ENCODE data around the gene ASTN1.

The ASTN1 gene

DNA sequence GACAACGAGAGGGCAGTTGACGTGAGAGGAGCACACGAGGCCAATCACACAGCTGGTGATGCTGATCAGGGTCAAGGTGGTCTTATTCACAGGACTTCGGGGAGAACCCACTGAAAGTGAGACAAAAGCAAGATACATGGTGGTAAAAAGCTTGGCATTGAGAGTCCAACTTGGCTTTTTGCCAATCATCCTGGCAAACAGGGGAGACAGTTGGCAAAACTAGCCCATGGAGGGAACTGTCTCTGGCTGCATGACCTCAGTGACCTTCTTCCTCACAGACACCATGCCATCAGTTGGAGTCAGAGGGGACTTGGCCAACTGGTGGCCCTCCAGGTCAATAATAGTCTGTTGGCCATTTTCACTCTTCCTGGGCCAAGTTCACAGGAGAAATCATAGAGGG, 139.9 kb downstream of the ASTN1 start:
- no peak for FAIRE-seq

GRCh38 chr1:177023726-177024125, 140.8 kb downstream of the ASTN1 start:
- FAIRE-seq = no peak

DNA sequence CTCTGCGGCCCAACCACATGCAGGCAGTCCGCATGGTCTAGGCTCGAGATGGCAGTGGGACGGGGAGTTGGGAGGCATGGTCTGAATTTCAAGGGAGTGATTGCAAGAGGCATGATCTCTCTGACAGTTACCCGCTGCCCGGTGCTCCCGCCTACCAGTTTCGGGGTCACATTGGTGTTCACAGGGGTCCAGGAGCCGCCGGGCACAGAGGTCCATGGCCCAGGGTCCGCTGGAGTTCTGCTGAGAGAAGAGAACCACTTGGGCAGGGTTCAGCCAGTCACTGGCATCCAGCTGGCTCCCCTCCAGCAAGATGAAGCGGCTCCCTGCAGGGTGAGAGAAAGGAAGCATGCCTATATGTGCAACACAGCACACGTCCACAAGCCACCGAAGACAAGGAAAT, 141.3 kb downstream of the ASTN1 start:
- no peak for FAIRE-seq

DNA sequence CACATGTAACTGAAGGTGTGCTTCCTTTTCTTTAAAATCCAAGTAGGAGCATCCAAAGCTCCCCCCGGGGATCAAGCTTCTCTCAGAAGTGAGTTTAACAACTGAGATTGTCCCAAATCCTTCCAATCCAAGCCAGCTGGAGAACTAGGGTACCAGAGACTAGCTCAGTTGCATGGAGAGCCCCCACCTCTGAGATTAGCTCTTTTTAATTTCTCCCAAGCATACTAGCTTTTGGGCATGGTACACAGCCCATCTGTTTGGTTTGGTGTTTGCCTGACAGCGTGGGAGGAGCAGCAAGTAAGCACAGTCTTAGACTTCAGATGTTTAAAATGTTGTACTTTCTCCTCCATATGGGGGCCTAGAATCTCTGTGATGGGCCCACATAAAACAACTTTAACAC, 142.8 kb downstream of the ASTN1 start:
- FAIRE-seq = no peak

- no peak for FAIRE-seq
These were observed 143.5 kb downstream of the ASTN1 start for GRCh38 chr1:177020851-177021589.

DNA sequence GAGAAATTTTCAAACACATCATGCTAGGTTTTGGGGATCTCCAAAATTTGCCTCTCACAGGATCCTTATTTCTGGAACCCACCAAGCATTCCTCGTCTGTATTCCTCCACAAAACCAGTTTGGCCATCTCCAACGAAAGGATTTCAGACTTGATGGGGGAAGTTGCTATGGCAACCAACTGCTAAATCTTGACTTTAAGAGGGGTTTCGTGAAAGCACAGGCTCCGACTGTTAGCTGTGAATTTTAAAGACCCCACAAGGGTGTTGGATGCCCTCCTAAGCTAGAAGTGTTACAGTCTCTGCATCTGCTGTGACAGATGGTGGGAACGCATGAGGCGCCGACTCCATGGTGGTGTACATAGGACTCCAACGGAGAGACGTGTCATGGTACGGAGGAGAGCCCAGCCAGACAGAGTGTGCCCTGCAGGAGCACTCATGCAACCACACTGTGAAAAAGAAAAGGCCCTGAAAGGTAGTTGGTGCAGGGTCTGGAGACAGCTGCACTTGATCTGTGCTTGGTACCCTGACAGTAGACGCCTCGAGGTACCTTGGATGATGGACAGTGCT, 147.1 kb downstream of the ASTN1 start:
- no peak for FAIRE-seq

- no peak for FAIRE-seq
These were observed 150.2 kb downstream of the ASTN1 start for GRCh38 chr1:177014325-177014724.

DNA sequence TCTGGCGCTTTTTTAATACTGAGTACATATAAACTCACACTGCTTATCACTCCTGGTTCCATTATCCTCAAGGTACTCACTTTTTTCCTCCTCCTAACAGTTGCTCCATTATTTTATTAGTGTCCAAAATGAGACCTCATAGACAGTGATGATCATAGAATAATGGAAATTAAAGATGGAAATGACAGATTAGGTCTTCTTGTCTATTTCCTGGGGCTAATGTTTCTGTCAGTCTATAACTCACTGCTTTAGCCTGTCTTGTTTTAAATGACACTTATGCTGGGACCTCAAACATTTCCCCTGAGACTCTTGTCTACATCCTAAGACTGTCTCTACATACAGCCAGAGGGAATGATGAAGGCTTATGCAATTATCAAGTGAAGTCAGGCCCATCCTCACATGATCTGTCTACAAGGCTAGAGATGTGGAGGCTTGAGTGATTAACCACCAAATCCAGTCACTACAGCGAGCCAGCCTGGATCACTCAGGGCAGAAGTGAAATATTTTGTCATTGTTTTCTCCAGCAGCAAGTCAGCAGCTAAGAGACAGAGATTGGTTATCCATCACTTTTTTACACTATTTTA, 152.1 kb downstream of the ASTN1 start:
- FAIRE-seq = no peak

GRCh38 chr1:177011508-177011907, 153.0 kb downstream of the ASTN1 start:
- FAIRE-seq = no peak

GRCh38 chr1:177010211-177010825, 154.2 kb downstream of the ASTN1 start:
- no peak for FAIRE-seq

- FAIRE-seq = no peak
These were observed 155.9 kb downstream of the ASTN1 start for GRCh38 chr1:177008653-177009052.

DNA sequence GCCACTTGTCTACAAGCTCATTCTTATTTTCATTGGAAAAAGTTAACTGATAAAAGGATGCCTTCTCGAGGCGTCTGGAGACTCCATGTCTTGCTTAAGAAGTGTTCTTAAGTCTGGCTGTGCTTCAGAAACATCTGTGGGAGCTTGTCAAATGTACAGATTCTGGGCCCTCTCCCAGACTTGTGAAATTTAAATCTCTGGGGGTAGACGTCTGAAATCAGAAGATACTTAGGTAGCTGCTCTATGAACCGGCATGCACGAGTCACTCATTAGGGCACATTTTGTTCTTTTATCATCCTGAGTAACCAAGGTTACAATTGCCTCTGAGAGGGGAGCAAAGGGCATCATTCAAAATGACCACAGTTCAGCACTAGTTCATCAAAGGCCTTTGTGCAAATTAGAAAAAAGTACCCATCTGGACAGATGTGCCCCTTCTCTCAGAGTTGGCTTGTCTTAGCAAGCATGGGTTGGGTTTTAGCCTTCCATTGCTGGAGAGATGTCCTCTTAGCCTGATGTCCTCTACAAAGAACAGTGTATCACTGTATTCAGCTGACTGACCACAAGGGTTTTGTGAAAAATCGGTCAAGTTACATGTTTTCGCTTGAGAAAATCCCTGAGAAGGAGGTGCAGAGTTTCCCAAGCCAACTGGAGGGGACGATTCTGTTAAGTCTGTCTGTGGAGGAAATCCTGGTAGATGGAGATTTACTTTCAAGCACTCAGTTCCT, 156.9 kb downstream of the ASTN1 start:
- FAIRE-seq = no peak

- no peak for FAIRE-seq
These were observed 161.6 kb downstream of the ASTN1 start for GRCh38 chr1:177002891-177003290.

- FAIRE-seq = no peak
These were observed 163.0 kb downstream of the ASTN1 start for GRCh38 chr1:177001556-177001955.

- no peak for FAIRE-seq
These were observed 166.2 kb downstream of the ASTN1 start for GRCh38 chr1:176998183-176998795.

DNA sequence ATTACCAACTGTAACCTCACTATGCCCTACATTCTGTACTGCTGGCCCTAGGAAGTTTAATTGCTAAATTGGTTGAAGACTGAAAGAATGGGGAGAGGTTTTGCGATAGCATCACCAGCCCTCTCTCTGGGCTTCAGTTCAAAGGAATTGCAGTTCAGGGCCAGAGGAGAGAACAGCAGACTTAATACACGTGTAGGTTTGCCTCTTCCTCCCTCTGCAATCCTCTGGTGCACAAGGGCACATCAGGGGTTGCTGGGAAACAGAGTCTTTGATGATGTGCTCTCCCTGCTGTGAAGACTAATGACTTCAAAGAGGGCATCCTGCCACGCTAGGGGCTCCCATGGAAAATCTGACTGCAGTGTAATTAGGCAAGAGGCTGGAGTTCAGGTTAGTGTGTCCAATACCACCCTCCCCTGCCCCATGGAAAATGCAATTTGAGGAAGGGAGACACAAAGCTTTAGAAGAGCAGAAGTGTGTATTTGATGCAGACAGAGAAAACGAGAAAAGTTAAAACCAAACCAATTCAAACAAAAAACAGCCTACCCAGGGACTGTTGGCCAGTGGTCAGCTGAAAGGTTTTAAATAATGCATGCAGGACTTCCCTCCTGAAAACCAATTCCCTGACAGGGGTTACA, 167.9 kb downstream of the ASTN1 start:
- FAIRE-seq = no peak

DNA sequence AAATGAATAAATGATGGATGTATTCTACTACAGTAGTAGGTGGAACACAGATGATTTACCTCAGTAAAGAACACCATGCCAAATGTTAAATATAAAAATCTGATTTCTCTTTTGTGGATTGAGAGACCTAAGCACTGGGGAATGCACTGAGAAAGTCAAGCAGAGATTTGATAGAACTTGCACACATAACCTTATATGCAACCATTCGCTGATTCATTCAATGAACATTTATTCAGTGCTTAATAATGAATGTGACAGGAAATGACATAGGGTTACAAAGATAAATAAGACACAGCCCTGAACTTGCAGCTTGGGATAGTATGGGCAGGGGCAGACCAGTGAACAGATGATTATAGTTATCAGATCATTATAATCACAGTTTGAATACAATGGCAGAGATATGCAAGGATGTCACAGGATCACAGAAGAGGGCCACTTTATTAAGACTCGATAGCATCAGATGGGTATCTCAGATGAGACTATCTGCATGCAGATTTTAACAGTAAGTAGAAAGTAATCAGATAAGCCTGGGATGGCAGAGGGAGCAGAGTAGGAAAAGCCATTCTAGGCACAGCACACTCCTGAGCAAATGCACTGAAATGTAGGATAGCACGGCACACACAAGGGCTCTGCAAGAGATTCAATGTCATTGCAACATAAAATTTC, 169.4 kb downstream of the ASTN1 start:
- FAIRE-seq = no peak

- FAIRE-seq = no peak
These were observed 170.9 kb downstream of the ASTN1 start for GRCh38 chr1:176993587-176993986.

GRCh38 chr1:176989754-176990153, 174.8 kb downstream of the ASTN1 start:
- no peak for FAIRE-seq

DNA sequence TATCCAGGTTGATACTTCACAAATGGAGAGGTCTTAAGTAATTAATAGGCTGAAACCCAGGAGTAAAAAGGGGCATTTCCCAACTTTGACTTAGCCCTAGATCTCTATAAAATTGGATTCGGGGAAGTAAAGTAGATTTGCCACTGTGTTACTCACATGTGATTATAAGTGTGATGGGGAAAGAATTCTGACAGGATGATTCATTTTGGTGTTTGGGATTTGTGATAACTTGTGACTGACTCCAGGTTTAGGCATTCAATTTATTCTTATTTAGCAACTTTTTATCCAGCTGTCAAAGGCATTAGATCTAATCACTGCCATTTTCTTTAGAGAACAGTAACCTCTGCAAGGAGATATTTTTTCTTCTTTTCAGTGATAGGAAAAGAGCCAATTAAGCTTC, 175.5 kb downstream of the ASTN1 start:
- FAIRE-seq = no peak

DNA sequence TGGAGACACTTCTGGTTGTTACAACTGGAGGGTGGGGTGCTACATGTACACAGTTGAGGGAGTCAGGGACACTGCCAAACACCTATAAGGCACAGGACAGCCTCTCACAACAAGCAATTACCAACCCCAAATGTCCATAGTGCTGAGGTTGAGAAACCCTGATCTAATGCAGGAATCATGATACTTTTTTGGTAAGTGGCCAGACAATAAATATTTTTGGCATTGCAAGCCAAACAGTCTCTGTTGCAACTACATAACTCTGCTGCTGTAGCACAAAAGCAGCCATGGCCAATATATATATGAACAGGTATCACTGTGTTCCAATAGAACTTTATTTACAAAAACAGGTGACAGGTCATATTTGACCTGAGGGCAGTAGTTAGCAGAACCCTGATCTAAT, 177.5 kb downstream of the ASTN1 start:
- no peak for FAIRE-seq

GRCh38 chr1:176983731-176984130, 180.8 kb downstream of the ASTN1 start:
- FAIRE-seq = no peak

All from A204.1 (cell line).